NCI-H146 (cell line): Measurements from ENCODE around the gene TMEM108.

Experiments
- DNase-seq: peaks from one replicate; lab custom pipeline; 2025; lab: John Stamatoyannopoulos, UW

TMEM108 gene

GRCh38 chr3:133227813-133228212 lies 189.6 kb downstream of the TMEM108 start:
- no peak for DNase-seq

GRCh38 chr3:133230195-133230594 lies 192.0 kb downstream of the TMEM108 start:
- DNase-seq = no peak

GRCh38 chr3:133236901-133237300 lies 198.7 kb downstream of the TMEM108 start:
- DNase-seq = no peak

- DNase-seq = no peak
Observed at GRCh38 chr3:133237380-133237779, 199.2 kb downstream of the TMEM108 start.

GRCh38 chr3:133238015-133238414 lies 199.8 kb downstream of the TMEM108 start:
- DNase-seq = no peak

- DNase-seq = no peak
Observed at GRCh38 chr3:133246119-133246518, 207.9 kb downstream of the TMEM108 start.

GRCh38 chr3:133246773-133247172 lies 208.6 kb downstream of the TMEM108 start:
- no peak for DNase-seq

- DNase-seq = no peak
Observed at GRCh38 chr3:133248389-133248788, 210.2 kb downstream of the TMEM108 start.

- no peak for DNase-seq
Observed at GRCh38 chr3:133249490-133249889, 211.3 kb downstream of the TMEM108 start.

GRCh38 chr3:133254151-133254550 lies 216.0 kb downstream of the TMEM108 start:
- no peak for DNase-seq

- DNase-seq = no peak
Observed at GRCh38 chr3:133254716-133255115, 216.5 kb downstream of the TMEM108 start.

- no peak for DNase-seq
Observed at GRCh38 chr3:133256787-133257483, 218.7 kb downstream of the TMEM108 start.

GRCh38 chr3:133258358-133258757 lies 220.2 kb downstream of the TMEM108 start:
- no peak for DNase-seq

GRCh38 chr3:133259767-133260166 lies 221.6 kb downstream of the TMEM108 start:
- no peak for DNase-seq

- DNase-seq = no peak
Observed at GRCh38 chr3:133262333-133262732, 224.1 kb downstream of the TMEM108 start.

- DNase-seq = no peak
Observed at GRCh38 chr3:133264920-133265319, 226.7 kb downstream of the TMEM108 start.

GRCh38 chr3:133268726-133269134 lies 230.5 kb downstream of the TMEM108 start:
- no peak for DNase-seq

GRCh38 chr3:133269393-133269792 lies 231.2 kb downstream of the TMEM108 start:
- peak; percentile 56 for DNase-seq

GRCh38 chr3:133270631-133271030 lies 232.4 kb downstream of the TMEM108 start:
- no peak for DNase-seq

- no peak for DNase-seq
Observed at GRCh38 chr3:133271042-133271441, 232.9 kb downstream of the TMEM108 start.

GRCh38 chr3:133271539-133271938 lies 233.3 kb downstream of the TMEM108 start:
- peak; percentile 41 for DNase-seq

GRCh38 chr3:133273346-133273745 lies 235.2 kb downstream of the TMEM108 start:
- DNase-seq = no peak

- no peak for DNase-seq
Observed at GRCh38 chr3:133274477-133274876, 236.3 kb downstream of the TMEM108 start.

GRCh38 chr3:133276594-133276993 lies 238.4 kb downstream of the TMEM108 start:
- DNase-seq = no peak
